GM12878 (cell line): ENCODE data around the gene FRG2C. TPM values are rescaled to one million over a fixed set of nuclear protein-coding genes. Genes with fewer than 3 reads are reported as not detected.

Experiments used
- ATAC-seq: fragments of 200-7000 bp; cut with Tn5 transposase; 3 replicates; pipeline ENCODE4 v1.9.1; 2020; ENCODE audit warnings: mild to moderate bottlenecking, moderate library complexity
- BruUV-seq: library from RNA; stranded (reverse); fragments of 400-500 nt; replicated peaks from 2 replicates; lab custom pipeline; 2021; lab: Mats Ljungman, UMichigan
- CTCF ChIA-PET: fragments of 300-600 bp; sonication (Branson Sonifier 250); formaldehyde crosslinking; extraction: SDS; loops from one replicate; lab custom pipeline; 2021; ENCODE audit warnings: inconsistent platforms; lab: Yijun Ruan, JAX
- POLR2A ChIA-PET: fragments of 350-600 bp; formaldehyde crosslinking; extraction: SDS; loops from one replicate; lab custom pipeline; 2021; ENCODE audit warnings: inconsistent platforms; lab: Charles Lee
- RAD21 ChIA-PET: fragments of 300-600 bp; sonication (Branson Sonifier 250); formaldehyde crosslinking; loops from one replicate; lab custom pipeline; 2023; ENCODE audit warnings: antibody characterized with exemption; ENCODE audit not compliant: unreplicated experiment; lab: Charles Lee
- SMC1A ChIA-PET: fragments of 300-600 bp; sonication (Branson Sonifier 250); formaldehyde crosslinking; loops from one replicate; lab custom pipeline; 2023; ENCODE audit not compliant: unreplicated experiment, uncharacterized antibody; lab: Charles Lee
- DNase-seq: peaks from one replicate; pipeline ENCODE4 v3.0.0-alpha.2; 2011; ENCODE audit warnings: low read depth, low spot score
- FAIRE-seq: peaks from 3 replicates; lab custom pipeline; 2011; peaks lifted over from hg19 to GRCh38; lab: Jason Lieb, UNC
- H2AFZ ChIP-seq: 2 replicates; pipeline ENCODE4 v1.6.0; 2011; ENCODE audit warnings: low read depth, low read length, control low read depth; ENCODE audit not compliant: control insufficient read depth
- H3K27ac ChIP-seq: 2 replicates; pipeline ENCODE4 v1.5.1; 2011; ENCODE audit warnings: control low read depth; ENCODE audit not compliant: control insufficient read depth, insufficient read depth
- H3K27me3 ChIP-seq, 2 experiments: replicated peaks in 1 of 2; 2 replicates each; pipeline versions ENCODE4 v1.6.0 to v1.6.1; 2011; ENCODE audit warnings: low read length in 1 of 2; ENCODE audit not compliant: control insufficient read depth in 2 of 2, insufficient read depth in 2 of 2
- H3K36me3 ChIP-seq, 2 experiments: 2 replicates each; pipeline ENCODE4 v1.5.1; 2011; ENCODE audit warnings: low read length in 1 of 2; ENCODE audit not compliant: control insufficient read depth in 2 of 2, insufficient read depth in 2 of 2
- H3K4me1 ChIP-seq: 2 replicates; pipeline ENCODE4 v1.6.1; 2011; ENCODE audit warnings: mild to moderate bottlenecking, low read length, moderate library complexity, mixed read lengths; ENCODE audit not compliant: control insufficient read depth, insufficient read depth
- H3K4me2 ChIP-seq: 2 replicates; pipeline ENCODE4 v1.6.0; 2011; ENCODE audit warnings: control low read depth; ENCODE audit not compliant: control insufficient read depth, insufficient read depth
- H3K4me3 ChIP-seq: fragments of 200-600 bp; sonication (generic); 2 replicates; pipeline ENCODE4 v1.5.1; 2016
- H3K79me2 ChIP-seq: 2 replicates; pipeline ENCODE4 v1.6.0; 2011; ENCODE audit warnings: low read length; ENCODE audit not compliant: control insufficient read depth, insufficient read depth
- H3K9ac ChIP-seq: 2 replicates; pipeline ENCODE4 v1.8.0; 2011; ENCODE audit warnings: low read length, control low read depth, mixed read lengths; ENCODE audit not compliant: control insufficient read depth, insufficient read depth
- H3K9me3 ChIP-seq: replicated peaks from 3 replicates; pipeline ENCODE4 v1.5.1; 2011; ENCODE audit warnings: mild to moderate bottlenecking, low read length; ENCODE audit not compliant: control insufficient read depth, insufficient read depth
- H4K20me1 ChIP-seq: 2 replicates; pipeline ENCODE4 v1.6.0; 2011; ENCODE audit not compliant: control insufficient read depth, insufficient read depth
- ASH2L ChIP-seq: fragments of 300-600, 200-600 bp; sonication (generic); IDR thresholded peaks from 2 replicates; pipeline ENCODE4 v1.6.1; 2017; ENCODE audit warnings: low read depth, mild to moderate bottlenecking, borderline replicate concordance
- BHLHE40 ChIP-seq, 2 experiments: fragments of 450-650 bp in 1 of 2; IDR thresholded peaks; 2 replicates each; pipeline ENCODE4 v1.6.1; 2011 to 2017; ENCODE audit warnings: low read depth in 2 of 2, borderline replicate concordance in 1 of 2, improper control_type of control experiment in 1 of 2, low read length in 1 of 2, mild to moderate bottlenecking in 1 of 2
- FOXM1 ChIP-seq: IDR thresholded peaks from 2 replicates; pipeline ENCODE4 v1.6.1; 2012; ENCODE audit warnings: low read depth, mild to moderate bottlenecking, inconsistent platforms, low read length, moderate library complexity
- POU2F2 ChIP-seq: IDR thresholded peaks from 3 replicates; pipeline ENCODE4 v1.6.1; 2011; ENCODE audit warnings: low read depth, mild to moderate bottlenecking, low read length, borderline replicate concordance
- RB1 ChIP-seq: fragments of 450-650 bp; formaldehyde crosslinking; IDR thresholded peaks from 2 replicates; pipeline ENCODE4 v1.6.1; 2017; ENCODE audit warnings: mild to moderate bottlenecking, borderline replicate concordance
- SIN3A ChIP-seq: IDR thresholded peaks from 2 replicates; pipeline ENCODE4 v1.6.1; 2012; ENCODE audit warnings: low read depth, low read length, improper control_type of control experiment
- SMC3 ChIP-seq: IDR thresholded peaks from 2 replicates; pipeline ENCODE4 v1.6.1; 2011; ENCODE audit warnings: low read length, improper control_type of control experiment, borderline replicate concordance
- SRF ChIP-seq, 2 experiments: IDR thresholded peaks; 2 replicates each; pipeline ENCODE4 v1.6.1; 2011; ENCODE audit warnings: low read depth in 2 of 2, low read length in 2 of 2, mild to moderate bottlenecking in 1 of 2, moderate library complexity in 1 of 2
- SUZ12 ChIP-seq: fragments of 200-600 bp; sonication (generic); IDR thresholded peaks from one replicate; pipeline ENCODE4 v1.6.1; 2018; ENCODE audit warnings: antibody characterized with exemption, mild to moderate bottlenecking; ENCODE audit not compliant: unreplicated experiment
- TBL1XR1 ChIP-seq: IDR thresholded peaks from 2 replicates; pipeline ENCODE4 v1.6.1; 2012; ENCODE audit warnings: low read depth, low read length, improper control_type of control experiment
- TCF3 ChIP-seq: IDR thresholded peaks from 2 replicates; pipeline ENCODE4 v1.6.1; 2012; ENCODE audit warnings: low read depth, mild to moderate bottlenecking, low read length, borderline replicate concordance; ENCODE audit not compliant: insufficient read depth
- WRNIP1 ChIP-seq: IDR thresholded peaks from 2 replicates; pipeline ENCODE4 v1.6.1; 2011; ENCODE audit warnings: low read depth, low read length, improper control_type of control experiment, borderline replicate concordance
- ZNF24 ChIP-seq: fragments of 450-650 bp; IDR thresholded peaks from 2 replicates; pipeline ENCODE4 v1.6.1; 2017; ENCODE audit warnings: antibody characterized with exemption, mild to moderate bottlenecking
- ZZZ3 ChIP-seq: IDR thresholded peaks from 2 replicates; pipeline ENCODE4 v1.6.1; 2011; ENCODE audit warnings: low read depth; ENCODE audit not compliant: control insufficient read depth, insufficient read length
- WGBS: methylation state at CpG from one replicate; pipeline ENCODE4 v1.1.6; 2016; ENCODE audit warnings: low lambda C conversion rate; ENCODE audit not compliant: insufficient replicate concordance, insufficient coverage; ENCODE audit errors: missing lambda C conversion rate; 5-methylcytosine and 5-hydroxymethylcytosine counted together
- in situ Hi-C: fragments of 300-500 bp; cut with MboI; formaldehyde crosslinking; loops from 9 replicates; pipeline ENCODE4 v1.14.3; 2018; ENCODE audit warnings: mixed read lengths
- intact Hi-C: fragments of 100-400 bp; cut with micrococcal nuclease; formaldehyde crosslinking; loops from one replicate; pipeline ENCODE4 v1.14.2; 2022; ENCODE audit not compliant: unreplicated experiment
- polyA plus RNA-seq, 11 experiments: library from polyadenylated mRNA; depleted of rRNA in 4 of 11; unstranded in 6 of 11; stranded (reverse) in 5 of 11; fragments of >200 nt; fragmentation: Nextera tagmentation in 4 of 11; fragmentation: Illumina TruSeq in 1 of 11; extraction: Ambion mirVana in 4 of 11; extraction: Trizol in 1 of 11; gene quantifications; 1 replicate in 1 of 11; 2 replicates in 10 of 11; pipeline versions ENCODE4 v1.2.1 to v1.2.3, GENCODE V29; 2011 to 2016; ENCODE audit warnings: inconsistent platforms in 2 of 11, missing spikeins in 2 of 11, low read depth in 1 of 11
- total RNA-seq, 4 experiments: library from RNA; depleted of rRNA in 3 of 4; stranded (reverse); fragments of >200 nt in 3 of 4; fragmentation: Illumina TruSeq in 1 of 4; extraction: Trizol in 1 of 4; gene quantifications; 2 replicates each; pipeline versions ENCODE4 v1.2.1 to v1.2.3, GENCODE V29; 2013 to 2021
- TF ChIP-seq, protein P1 (sequence below): IDR thresholded peaks from 2 replicates; pipeline ENCODE4 v1.6.1; 2012; ENCODE audit warnings: low read depth, low read length, improper control_type of control experiment
- TF ChIP-seq, protein P2 (sequence below): IDR thresholded peaks from 2 replicates; pipeline ENCODE4 v1.6.1; 2011; ENCODE audit warnings: borderline replicate concordance, low read depth, mild to moderate bottlenecking, moderate library complexity, mixed read lengths, low read length; ENCODE audit not compliant: insufficient read depth; ENCODE audit errors: extremely low read length
- TF ChIP-seq, protein P3 (sequence below): fragments of 450-650 bp; IDR thresholded peaks from 2 replicates; pipeline ENCODE4 v1.6.1; 2017; ENCODE audit warnings: borderline replicate concordance

Gene FRG2C
- total and polyA plus RNA-seq, 10 of the 15 experiments (the other 5 are each of a cell fraction or from before 2014, with no cell fraction given) = not detected

GRCh38 chr3:75650191-75650590 lies 13.9 kb upstream of the FRG2C start:
- POLR2A ChIA-PET = no interaction called here
- no peak overlapping the region for H3K27ac ChIP-seq
- TF ChIP-seq SUZ12 = no peak
- TF ChIP-seq BHLHE40 (IDR thresholded peaks at IDR 0.05; ENCODE audit: borderline replicate concordance in 1 of 2, low read depth in 2 of 2, low read length in 1 of 2) = no peak
- no peak for TF ChIP-seq ZZZ3
- no peak for TF ChIP-seq SMC3
- no peak for TF ChIP-seq POU2F2
- TF ChIP-seq ASH2L = no peak
- no peak for TF ChIP-seq SIN3A
- TF ChIP-seq WRNIP1 = no peak
- TF ChIP-seq TCF3 = no peak
- TF ChIP-seq, protein P1, sequence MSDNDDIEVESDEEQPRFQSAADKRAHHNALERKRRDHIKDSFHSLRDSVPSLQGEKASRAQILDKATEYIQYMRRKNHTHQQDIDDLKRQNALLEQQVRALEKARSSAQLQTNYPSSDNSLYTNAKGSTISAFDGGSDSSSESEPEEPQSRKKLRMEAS = no peak
- no peak for TF ChIP-seq TBL1XR1
- TF ChIP-seq FOXM1 = no peak
- TF ChIP-seq RB1 = no peak
- TF ChIP-seq ZNF24 = no peak
- TF ChIP-seq SRF (IDR thresholded peaks at IDR 0.05; ENCODE audit: low read depth in 2 of 2, low read length in 2 of 2) = no peak
- TF ChIP-seq, protein P2, sequence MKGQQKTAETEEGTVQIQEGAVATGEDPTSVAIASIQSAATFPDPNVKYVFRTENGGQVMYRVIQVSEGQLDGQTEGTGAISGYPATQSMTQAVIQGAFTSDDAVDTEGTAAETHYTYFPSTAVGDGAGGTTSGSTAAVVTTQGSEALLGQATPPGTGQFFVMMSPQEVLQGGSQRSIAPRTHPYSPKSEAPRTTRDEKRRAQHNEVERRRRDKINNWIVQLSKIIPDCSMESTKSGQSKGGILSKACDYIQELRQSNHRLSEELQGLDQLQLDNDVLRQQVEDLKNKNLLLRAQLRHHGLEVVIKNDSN = no peak
- TF ChIP-seq, protein P3, sequence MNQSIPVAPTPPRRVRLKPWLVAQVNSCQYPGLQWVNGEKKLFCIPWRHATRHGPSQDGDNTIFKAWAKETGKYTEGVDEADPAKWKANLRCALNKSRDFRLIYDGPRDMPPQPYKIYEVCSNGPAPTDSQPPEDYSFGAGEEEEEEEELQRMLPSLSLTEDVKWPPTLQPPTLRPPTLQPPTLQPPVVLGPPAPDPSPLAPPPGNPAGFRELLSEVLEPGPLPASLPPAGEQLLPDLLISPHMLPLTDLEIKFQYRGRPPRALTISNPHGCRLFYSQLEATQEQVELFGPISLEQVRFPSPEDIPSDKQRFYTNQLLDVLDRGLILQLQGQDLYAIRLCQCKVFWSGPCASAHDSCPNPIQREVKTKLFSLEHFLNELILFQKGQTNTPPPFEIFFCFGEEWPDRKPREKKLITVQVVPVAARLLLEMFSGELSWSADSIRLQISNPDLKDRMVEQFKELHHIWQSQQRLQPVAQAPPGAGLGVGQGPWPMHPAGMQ = no peak
- intact Hi-C loops = no loop called here
- H3K9ac ChIP-seq = no peak overlapping the region
- no peaks in the 10 kb centered on the region for H3K9me3 ChIP-seq
- WGBS = 33% methylated on average over 9 of the region's 9 CpGs
- H3K4me2 ChIP-seq = no peak overlapping the region
- RAD21 ChIA-PET = no interaction called here
- no peaks in the 10 kb centered on the region for H4K20me1 ChIP-seq
- SMC1A ChIA-PET = no interaction called here
- no TSS peak for BruUV-seq
- in situ Hi-C loops = no loop called here
- no peaks in the 10 kb centered on the region for H3K27me3 ChIP-seq
- peak; percentile 13 for FAIRE-seq
- ATAC-seq = no peak
- H3K79me2 ChIP-seq = no peaks in the 10 kb centered on the region
- no peak overlapping the region for H3K4me3 ChIP-seq
- H2AFZ ChIP-seq = no peak overlapping the region
- CTCF ChIA-PET = no interaction called here
- H3K36me3 ChIP-seq = no peaks in the 10 kb centered on the region
- no peak for DNase-seq
- H3K4me1 ChIP-seq = no peaks in the 10 kb centered on the region
